Mesendoderm (in vitro differentiated cells): ENCODE data around the gene SMCO4.
A peak's percentile ranks its signal among the peaks of the same experiment; 100 is the strongest.

Experiments used
- DNase-seq: peaks from one replicate; pipeline ENCODE4 v3.0.0; 2013
- H2AK5ac ChIP-seq: 2 replicates; pipeline ENCODE4 v1.6.1; 2013; ENCODE audit warnings: low read length, inconsistent platforms
- H2BK120ac ChIP-seq: 2 replicates; pipeline ENCODE4 v1.6.1; 2013; ENCODE audit warnings: low read depth, mild to moderate bottlenecking, low read length, moderate library complexity, mixed read lengths
- H2BK15ac ChIP-seq: replicated peaks from 2 replicates; pipeline ENCODE4 v1.6.1; 2013; ENCODE audit warnings: low read depth, mild to moderate bottlenecking, moderate library complexity
- H2BK5ac ChIP-seq: 2 replicates; pipeline ENCODE4 v1.6.1; 2013; ENCODE audit warnings: low read length, inconsistent platforms
- H3K18ac ChIP-seq: 2 replicates; pipeline ENCODE4 v1.6.1; 2013; ENCODE audit warnings: mild to moderate bottlenecking, low read length, mixed read lengths
- H3K23ac ChIP-seq: one replicate; pipeline ENCODE4 v1.6.1; 2013; ENCODE audit warnings: low read length
- H3K27ac ChIP-seq: 2 replicates; pipeline ENCODE4 v1.5.1; 2013; ENCODE audit warnings: low read depth, mild to moderate bottlenecking, inconsistent platforms, low read length, moderate library complexity
- H3K27me3 ChIP-seq: 2 replicates; pipeline ENCODE4 v1.6.1; 2013; ENCODE audit warnings: low read length, control low read depth, mild to moderate bottlenecking, inconsistent platforms; ENCODE audit not compliant: insufficient read depth, poor library complexity
- H3K36me3 ChIP-seq: 2 replicates; pipeline ENCODE4 v1.6.1; 2013; ENCODE audit warnings: low read length, inconsistent platforms; ENCODE audit not compliant: control insufficient read depth, insufficient read depth
- H3K4ac ChIP-seq: one replicate; pipeline ENCODE4 v1.6.1; 2013; ENCODE audit warnings: low read depth, mild to moderate bottlenecking, low read length, moderate library complexity
- H3K4me1 ChIP-seq: 2 replicates; pipeline ENCODE4 v1.6.1; 2013; ENCODE audit warnings: low read depth, low read length, inconsistent platforms; ENCODE audit not compliant: control insufficient read depth
- H3K4me2 ChIP-seq: 2 replicates; pipeline ENCODE4 v1.6.1; 2013; ENCODE audit warnings: low read length
- H3K4me3 ChIP-seq: 2 replicates; pipeline ENCODE4 v1.5.1; 2013; ENCODE audit warnings: mild to moderate bottlenecking, low read length
- H3K56ac ChIP-seq: one replicate; pipeline ENCODE4 v1.6.1; 2013; ENCODE audit warnings: low read length
- H3K79me1 ChIP-seq: 2 replicates; pipeline ENCODE4 v1.6.1; 2013; ENCODE audit warnings: low read length, inconsistent platforms
- H3K79me2 ChIP-seq: 2 replicates; pipeline ENCODE4 v1.6.1; 2013; ENCODE audit warnings: mild to moderate bottlenecking, low read length; ENCODE audit not compliant: control insufficient read depth, insufficient read depth
- H3K9ac ChIP-seq: 2 replicates; pipeline ENCODE4 v1.6.1; 2013; ENCODE audit warnings: low read length, inconsistent platforms
- H4K5ac ChIP-seq: one replicate; pipeline ENCODE4 v1.6.1; 2013; ENCODE audit warnings: low read length
- H4K8ac ChIP-seq: one replicate; pipeline ENCODE4 v1.6.1; 2013; ENCODE audit warnings: low read depth, mild to moderate bottlenecking, control low read depth, low read length, moderate library complexity
- WGBS: extraction: QIAGEN DNeasy Blood & Tissue Kit; methylation state at CpG from one replicate; pipeline ENCODE4 v1.1.7; 2013; ENCODE audit warnings: low lambda C conversion rate, missing lambda C conversion rate; ENCODE audit not compliant: insufficient coverage; ENCODE audit errors: extremely low coverage; 5-methylcytosine and 5-hydroxymethylcytosine counted together

SMCO4 gene

DNA sequence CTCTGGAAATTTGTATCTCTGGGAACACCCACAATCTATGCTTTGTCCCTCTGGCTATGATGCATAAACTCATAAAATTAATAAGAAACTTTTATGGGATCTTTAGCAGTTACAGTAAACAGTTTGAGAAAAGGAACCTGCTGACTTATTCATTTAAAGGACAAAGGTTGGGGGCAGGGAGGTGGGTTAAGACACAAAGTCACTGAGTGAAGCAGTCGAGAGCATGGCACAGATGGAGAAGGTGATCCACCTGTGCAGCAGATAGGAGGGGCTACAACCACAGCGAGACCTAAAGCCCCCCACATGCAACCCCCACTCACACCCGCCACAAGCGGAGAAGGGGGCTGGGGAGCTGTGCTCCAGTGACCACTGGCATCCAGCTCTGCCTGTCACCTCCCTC lies 45.0 kb downstream of the SMCO4 start:
- H3K18ac ChIP-seq = peak overlapping the region; percentile 4
- H3K4me3 ChIP-seq = no peak overlapping the region
- H4K5ac ChIP-seq = no peak overlapping the region
- no peak overlapping the region for H3K56ac ChIP-seq
- H3K4ac ChIP-seq = no peak overlapping the region
- WGBS = no CpG with 5 or more reads among the region's 4 CpGs
- no peaks in the 10 kb centered on the region for H3K27me3 ChIP-seq
- H2BK5ac ChIP-seq = no peak overlapping the region
- H2BK120ac ChIP-seq = no peak overlapping the region
- no peak overlapping the region for H2AK5ac ChIP-seq
- H4K8ac ChIP-seq = no peak overlapping the region
- no peak overlapping the region for H3K27ac ChIP-seq
- H3K36me3 ChIP-seq = no peaks in the 10 kb centered on the region
- no peak overlapping the region for H3K9ac ChIP-seq
- H3K4me1 ChIP-seq = peaks cover 15% of the 10 kb centered on the region
- peaks cover 9% of the 10 kb centered on the region for H3K79me1 ChIP-seq
- DNase-seq = no peak
- H3K4me2 ChIP-seq = no peak overlapping the region
- no peak overlapping the region for H2BK15ac ChIP-seq
- no peak overlapping the region for H3K23ac ChIP-seq
- H3K79me2 ChIP-seq = no peaks in the 10 kb centered on the region

DNA sequence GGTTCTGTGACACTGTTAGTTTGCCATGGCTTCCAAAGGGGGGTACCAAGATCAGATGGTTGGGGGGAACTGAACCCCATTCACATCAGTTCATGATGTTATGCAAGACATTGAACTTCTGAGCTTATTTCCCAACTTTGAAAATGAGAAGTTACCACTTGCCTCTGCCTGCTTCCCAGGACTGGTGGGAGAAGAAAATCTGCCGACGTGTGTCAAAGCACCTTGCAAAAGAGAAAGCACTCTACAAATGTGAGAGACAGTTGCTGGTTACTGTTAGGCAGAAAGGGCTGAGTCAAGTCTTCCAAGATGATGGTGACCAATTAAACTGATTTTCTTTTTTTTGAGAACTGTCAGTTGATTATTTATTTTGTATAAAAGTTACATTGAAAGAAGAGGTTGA lies 45.6 kb downstream of the SMCO4 start:
- Histone ChIP-seq H3K56ac (no peak overlapping the region), H3K36me3 (no peaks in the 10 kb centered on the region), H3K79me1 (peaks cover 9% of the 10 kb centered on the region), H3K9ac (no peak overlapping the region), H2AK5ac (no peak overlapping the region), H4K5ac (no peak overlapping the region), H3K79me2 (no peaks in the 10 kb centered on the region), H3K4me1 (peaks cover 15% of the 10 kb centered on the region), H3K27me3 (no peaks in the 10 kb centered on the region), H2BK120ac (no peak overlapping the region), H2BK15ac (no peak overlapping the region), H3K27ac (no peak overlapping the region), H3K4ac (no peak overlapping the region), H3K23ac (no peak overlapping the region), H3K4me2 (no peak overlapping the region), H2BK5ac (no peak overlapping the region), H3K18ac (no peak overlapping the region), H4K8ac (no peak overlapping the region), H3K4me3 (no peak overlapping the region)
- no peak for DNase-seq
- WGBS = no CpG with 5 or more reads among the region's 2 CpGs

DNA sequence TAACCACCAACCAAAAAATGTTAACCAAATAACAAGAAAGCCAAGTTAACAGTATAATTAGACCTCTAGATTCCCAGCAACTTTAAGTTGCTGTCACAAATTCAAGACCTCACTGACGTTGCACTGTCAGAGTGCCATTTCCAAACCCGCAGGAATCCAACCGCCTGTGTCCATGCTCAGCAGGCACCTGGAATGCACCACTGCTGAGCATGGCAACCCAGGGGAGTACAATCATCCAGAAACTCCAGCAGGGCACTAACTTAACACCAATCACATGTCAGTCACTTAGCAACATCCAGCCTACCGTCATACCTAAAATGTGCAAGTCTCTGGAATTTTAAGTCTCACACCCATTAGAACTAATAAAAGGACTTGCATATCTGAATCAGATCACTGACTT lies 48.8 kb downstream of the SMCO4 start:
- Histone ChIP-seq H3K27me3 (no peaks in the 10 kb centered on the region), H3K9ac (no peak overlapping the region), H3K27ac (no peak overlapping the region), H3K18ac (no peak overlapping the region), H3K4me2 (no peak overlapping the region), H3K4ac (no peak overlapping the region), H2BK120ac (no peak overlapping the region), H3K79me1 (peaks cover 9% of the 10 kb centered on the region), H3K4me3 (no peak overlapping the region), H2BK5ac (no peak overlapping the region), H2BK15ac (no peak overlapping the region), H3K23ac (no peak overlapping the region), H2AK5ac (no peak overlapping the region), H3K36me3 (no peaks in the 10 kb centered on the region), H4K5ac (no peak overlapping the region), H3K56ac (no peak overlapping the region), H4K8ac (no peak overlapping the region), H3K4me1 (peaks cover 23% of the 10 kb centered on the region), H3K79me2 (peaks cover 1% of the 10 kb centered on the region)
- WGBS = no CpG with 5 or more reads among the region's 4 CpGs
- DNase-seq = no peak

DNA sequence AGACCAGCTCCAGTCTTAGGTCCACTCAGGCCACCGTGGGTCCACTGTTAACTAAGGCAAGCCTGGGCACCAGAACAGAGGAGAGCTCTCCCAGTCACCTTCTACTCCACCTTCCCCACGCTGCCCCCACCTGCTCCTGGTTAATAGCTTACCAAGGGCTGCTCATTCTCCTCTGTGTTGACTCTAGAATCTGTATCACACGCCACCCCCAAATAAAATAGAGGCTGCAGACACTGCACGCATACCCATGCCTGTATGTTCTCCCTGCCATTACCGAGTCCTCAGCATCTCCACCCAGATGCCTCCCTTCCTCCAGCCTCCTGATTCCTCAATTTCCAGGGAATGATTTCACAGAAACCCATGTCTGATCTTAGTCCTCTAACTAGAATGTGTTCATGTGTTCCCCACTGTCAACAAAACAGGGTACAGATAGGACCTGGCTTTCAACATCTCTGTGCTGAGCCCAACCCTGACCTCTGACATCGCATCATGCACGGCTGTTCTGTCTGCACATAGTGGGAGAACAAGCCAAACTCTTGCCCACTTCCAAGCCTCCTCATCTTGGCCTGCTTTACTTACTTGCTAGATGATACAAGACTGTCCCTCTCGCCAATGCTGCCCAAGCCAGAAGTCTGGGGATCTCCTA lies 49.8 kb downstream of the SMCO4 start:
- Histone ChIP-seq H2AK5ac (no peak overlapping the region), H3K9ac (no peak overlapping the region), H4K5ac (no peak overlapping the region), H4K8ac (no peak overlapping the region), H2BK5ac (no peak overlapping the region), H3K56ac (no peak overlapping the region), H3K4ac (no peak overlapping the region), H3K4me3 (no peak overlapping the region), H3K4me1 (peaks cover 16% of the 10 kb centered on the region), H3K4me2 (no peak overlapping the region), H2BK15ac (no peak overlapping the region), H3K36me3 (no peaks in the 10 kb centered on the region), H2BK120ac (no peak overlapping the region), H3K79me1 (peaks cover 11% of the 10 kb centered on the region), H3K27ac (no peak overlapping the region), H3K79me2 (peaks cover 3% of the 10 kb centered on the region), H3K23ac (no peak overlapping the region), H3K18ac (no peak overlapping the region), H3K27me3 (no peaks in the 10 kb centered on the region)
- WGBS = no CpG with 5 or more reads among the region's 8 CpGs
- no peak for DNase-seq

DNA sequence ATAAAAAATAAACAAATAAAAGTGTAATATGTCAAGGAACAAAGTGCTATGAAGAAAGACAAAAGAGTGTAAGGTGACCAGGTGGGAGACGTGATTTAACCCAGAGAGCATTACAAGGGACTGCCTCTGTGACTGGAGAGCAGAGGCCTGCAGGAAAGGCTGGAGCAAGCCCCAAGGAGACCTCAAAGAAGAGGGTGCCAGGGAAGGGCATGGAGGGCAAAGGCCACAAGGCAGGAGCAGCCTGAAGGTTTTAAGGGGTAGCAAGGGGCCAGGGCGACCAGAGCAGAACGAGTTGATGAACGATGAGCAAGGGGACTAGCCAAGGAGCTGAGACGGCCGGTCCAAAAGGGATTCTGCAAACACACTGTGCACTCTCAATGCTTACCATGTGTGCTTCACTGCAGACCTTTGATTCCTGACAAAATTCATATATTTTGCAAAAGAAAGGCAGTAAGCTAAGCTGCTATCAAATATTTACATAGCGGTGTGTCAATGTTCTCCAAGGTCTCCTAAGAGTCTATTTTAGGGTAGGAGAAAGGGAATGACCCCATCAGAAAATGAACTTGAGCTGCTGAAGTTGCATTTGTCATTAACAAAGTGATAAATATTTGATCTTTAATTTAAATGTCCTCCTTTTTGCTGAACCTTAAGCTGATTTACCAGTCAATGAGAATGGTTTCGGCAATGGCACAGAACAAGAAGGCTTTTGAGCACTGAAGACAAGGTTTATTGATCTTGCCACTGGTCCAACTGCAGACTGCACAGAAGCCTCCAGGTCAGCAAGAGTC lies 50.5 kb downstream of the SMCO4 start:
- H3K79me1 ChIP-seq = peaks cover 9% of the 10 kb centered on the region
- no peak overlapping the region for H3K9ac ChIP-seq
- H3K56ac ChIP-seq = no peak overlapping the region
- H3K4me3 ChIP-seq = no peak overlapping the region
- H4K5ac ChIP-seq = no peak overlapping the region
- no peak overlapping the region for H3K27ac ChIP-seq
- no peak overlapping the region for H3K23ac ChIP-seq
- H3K36me3 ChIP-seq = no peaks in the 10 kb centered on the region
- H3K4ac ChIP-seq = no peak overlapping the region
- no peak overlapping the region for H3K4me2 ChIP-seq
- H2BK5ac ChIP-seq = no peak overlapping the region
- no peak overlapping the region for H3K18ac ChIP-seq
- no peak for DNase-seq
- H4K8ac ChIP-seq = no peak overlapping the region
- peaks cover 14% of the 10 kb centered on the region for H3K4me1 ChIP-seq
- no peak overlapping the region for H2BK120ac ChIP-seq
- H2AK5ac ChIP-seq = no peak overlapping the region
- WGBS = no CpG with 5 or more reads among the region's 8 CpGs
- H3K27me3 ChIP-seq = no peaks in the 10 kb centered on the region
- peaks cover 3% of the 10 kb centered on the region for H3K79me2 ChIP-seq
- no peak overlapping the region for H2BK15ac ChIP-seq
